IMR-90 (cell line): Measurements from ENCODE around the gene GALNT6. TPM values are rescaled to one million over a fixed set of nuclear protein-coding genes. Genes with fewer than 3 reads are reported as not detected.
A peak's percentile ranks its signal among the peaks of the same experiment; 100 is the strongest.

ENCODE experiments used
- ATAC-seq: fragments of 200-7000 bp; cut with Tn5 transposase; 2 replicates; pipeline ENCODE4 v1.9.1; 2020; ENCODE audit warnings: low read depth, mild to moderate bottlenecking, moderate library complexity
- BruUV-seq: library from RNA; stranded (reverse); fragments of 400-500 nt; replicated peaks from 2 replicates; lab custom pipeline; 2021; lab: Mats Ljungman, UMichigan
- CTCF ChIA-PET: fragments of 300-600 bp; formaldehyde crosslinking; extraction: SDS; loops from one replicate; lab custom pipeline; 2021; ENCODE audit warnings: antibody characterized with exemption; lab: Yijun Ruan, JAX
- POLR2A ChIA-PET: fragments of 300-600 bp; sonication (Branson Sonifier 250); formaldehyde crosslinking; loops from one replicate; lab custom pipeline; 2022; ENCODE audit warnings: antibody characterized with exemption; ENCODE audit not compliant: unreplicated experiment; lab: Charles Lee
- DNase-seq: peaks from one replicate; pipeline ENCODE4 v3.0.0; 2013
- H2AFZ ChIP-seq: replicated peaks from 2 replicates; pipeline ENCODE3; 2013; ENCODE audit warnings: low read length, mild to moderate bottlenecking; ENCODE audit not compliant: poor library complexity
- H2AK5ac ChIP-seq: 2 replicates; pipeline ENCODE4 v1.6.1; 2013; ENCODE audit warnings: low read depth, low read length, inconsistent platforms
- H2AK9ac ChIP-seq: replicated peaks from 2 replicates; pipeline ENCODE3; 2013; ENCODE audit warnings: mild to moderate bottlenecking, low read depth, low read length, moderate library complexity; ENCODE audit not compliant: poor library complexity
- H2BK120ac ChIP-seq: 2 replicates; pipeline ENCODE4 v1.6.1; 2013; ENCODE audit warnings: low read depth, low read length, inconsistent platforms
- H2BK15ac ChIP-seq: 3 replicates; pipeline ENCODE4 v1.6.1; 2013; ENCODE audit warnings: low read depth, low read length, inconsistent platforms
- H2BK20ac ChIP-seq: 2 replicates; pipeline ENCODE4 v1.6.1; 2013; ENCODE audit warnings: low read depth, mild to moderate bottlenecking, inconsistent platforms, low read length, moderate library complexity
- H2BK5ac ChIP-seq: 2 replicates; pipeline ENCODE4 v1.6.1; 2013; ENCODE audit warnings: mild to moderate bottlenecking, low read depth, low read length, inconsistent platforms; ENCODE audit not compliant: poor library complexity, severe bottlenecking
- H3K14ac ChIP-seq: replicated peaks from 2 replicates; pipeline ENCODE4 v1.6.1; 2013; ENCODE audit warnings: low read depth, low read length, inconsistent platforms
- H3K18ac ChIP-seq: 2 replicates; pipeline ENCODE4 v1.6.1; 2013; ENCODE audit warnings: low read depth, low read length, control low read depth
- H3K23ac ChIP-seq: 2 replicates; pipeline ENCODE4 v1.6.1; 2013; ENCODE audit warnings: low read depth, low read length, inconsistent platforms
- H3K27ac ChIP-seq: 2 replicates; pipeline ENCODE4 v1.5.1; 2013; ENCODE audit warnings: mild to moderate bottlenecking, control low read depth, low read length; ENCODE audit not compliant: insufficient read depth
- H3K27me3 ChIP-seq: 2 replicates; pipeline ENCODE4 v1.6.1; 2013; ENCODE audit warnings: low read length; ENCODE audit not compliant: control insufficient read depth, insufficient read depth
- H3K36me3 ChIP-seq: 2 replicates; pipeline ENCODE4 v1.6.1; 2013; ENCODE audit warnings: low read length, mixed read lengths; ENCODE audit not compliant: control insufficient read depth, insufficient read depth
- H3K4ac ChIP-seq: 2 replicates; pipeline ENCODE4 v1.6.1; 2013; ENCODE audit warnings: low read depth, low read length, inconsistent platforms
- H3K4me1 ChIP-seq: 2 replicates; pipeline ENCODE4 v1.6.1; 2013; ENCODE audit warnings: low read length, mixed read lengths; ENCODE audit not compliant: control insufficient read depth, insufficient read depth
- H3K4me2 ChIP-seq: 2 replicates; pipeline ENCODE4 v1.6.1; 2013; ENCODE audit warnings: low read depth, mild to moderate bottlenecking, control low read depth, low read length, moderate library complexity
- H3K4me3 ChIP-seq: 2 replicates; pipeline ENCODE4 v1.5.1; 2013; ENCODE audit warnings: low read depth, mild to moderate bottlenecking, control low read depth, low read length, moderate library complexity; ENCODE audit not compliant: insufficient read depth
- H3K56ac ChIP-seq: 2 replicates; pipeline ENCODE4 v1.6.1; 2013; ENCODE audit warnings: low read length, inconsistent platforms; ENCODE audit not compliant: insufficient read depth; ENCODE audit errors: extremely low read depth
- H3K79me1 ChIP-seq, 2 experiments: 2 replicates each; pipeline ENCODE4 v1.6.1; 2013; ENCODE audit warnings: low read length in 2 of 2, inconsistent platforms in 1 of 2, low read depth in 1 of 2
- H3K9ac ChIP-seq: 2 replicates; pipeline ENCODE4 v1.6.1; 2013; ENCODE audit warnings: low read depth, low read length, control low read depth
- H3K9me1 ChIP-seq: 2 replicates; pipeline ENCODE4 v1.6.1; 2013; ENCODE audit warnings: low read length, inconsistent platforms; ENCODE audit not compliant: insufficient read depth
- H3K9me3 ChIP-seq: 2 replicates; pipeline ENCODE4 v1.6.1; 2013; ENCODE audit warnings: low read length; ENCODE audit not compliant: control insufficient read depth, insufficient read depth
- H4K20me1 ChIP-seq: 2 replicates; pipeline ENCODE4 v1.6.1; 2013; ENCODE audit warnings: low read length, inconsistent platforms; ENCODE audit not compliant: insufficient read depth
- H4K5ac ChIP-seq: 2 replicates; pipeline ENCODE4 v1.6.1; 2013; ENCODE audit warnings: mild to moderate bottlenecking, low read depth, low read length, control low read depth
- H4K8ac ChIP-seq, 2 experiments: 2 replicates each; pipeline ENCODE4 v1.6.1; 2013; ENCODE audit warnings: low read depth in 2 of 2, low read length in 2 of 2, control low read depth in 1 of 2, inconsistent platforms in 1 of 2
- H4K91ac ChIP-seq: 2 replicates; pipeline ENCODE4 v1.6.1; 2013; ENCODE audit warnings: low read depth, low read length, inconsistent platforms; ENCODE audit not compliant: insufficient read depth
- CEBPB ChIP-seq: IDR thresholded peaks from 2 replicates; pipeline ENCODE4 v1.6.1; 2012; ENCODE audit warnings: low read depth, low read length, improper control_type of control experiment
- CTCF ChIP-seq: conservative IDR thresholded peaks from 2 replicates; pipeline ENCODE4 v1.5.1; 2012; ENCODE audit warnings: mild to moderate bottlenecking, low read depth, low read length, improper control_type of control experiment
- ELK1 ChIP-seq: fragments of 150-350 bp; IDR thresholded peaks from 2 replicates; pipeline ENCODE4 v1.6.1; 2016; ENCODE audit warnings: low read depth, mild to moderate bottlenecking, low read length, moderate library complexity, borderline replicate concordance
- MAFK ChIP-seq: IDR thresholded peaks from 2 replicates; pipeline ENCODE4 v1.6.1; 2012; ENCODE audit warnings: low read depth, low read length, improper control_type of control experiment
- MXI1 ChIP-seq: IDR thresholded peaks from 2 replicates; pipeline ENCODE4 v1.6.1; 2012; ENCODE audit warnings: low read depth, mild to moderate bottlenecking, low read length, moderate library complexity, borderline replicate concordance
- NFE2L2 ChIP-seq: fragments of 150-350 bp; IDR thresholded peaks from 2 replicates; pipeline ENCODE4 v1.6.1; 2016; ENCODE audit warnings: low read depth, mild to moderate bottlenecking, low read length
- RAD21 ChIP-seq: IDR thresholded peaks from 2 replicates; pipeline ENCODE4 v1.6.1; 2012; ENCODE audit warnings: low read length, improper control_type of control experiment
- RCOR1 ChIP-seq: IDR thresholded peaks from 2 replicates; pipeline ENCODE4 v1.6.1; 2012; ENCODE audit warnings: mild to moderate bottlenecking, low read length, improper control_type of control experiment; ENCODE audit not compliant: insufficient replicate concordance
- SMC3 ChIP-seq: fragments of 150-350 bp; IDR thresholded peaks from 2 replicates; pipeline ENCODE4 v1.6.1; 2016; ENCODE audit warnings: low read depth, mild to moderate bottlenecking, antibody characterized with exemption, low read length, moderate library complexity
- USF2 ChIP-seq: fragments of 150-350 bp; IDR thresholded peaks from 2 replicates; pipeline ENCODE4 v1.6.1; 2017; ENCODE audit warnings: mild to moderate bottlenecking, antibody characterized with exemption, low read length, low read depth
- WGBS, 2 experiments: methylation state at CpG; one replicate each; pipeline versions ENCODE4 v1.1.5 to v1.1.7; 2013; ENCODE audit warnings: missing lambda C conversion rate in 2 of 2; ENCODE audit not compliant: insufficient read length in 1 of 2; ENCODE audit errors: extremely low coverage in 2 of 2; 5-methylcytosine and 5-hydroxymethylcytosine counted together
- dilution Hi-C: fragments of 300-500 bp; cut with HindIII; formaldehyde crosslinking; loops from one replicate; pipeline ENCODE4 v1.14.3; 2018; ENCODE audit warnings: low sequenced_read_pairs; ENCODE audit not compliant: unreplicated experiment
- in situ Hi-C: fragments of 300-500 bp; cut with MboI; formaldehyde crosslinking; loops from 3 replicates; pipeline ENCODE4 v1.14.3; 2019; ENCODE audit warnings: low sequenced_read_pairs, inconsistent platforms, mixed read lengths
- intact Hi-C: fragments of 100-400 bp; cut with micrococcal nuclease; formaldehyde crosslinking; loops from 2 replicates; pipeline ENCODE4 v1.10.0; 2022
- polyA plus RNA-seq, 3 experiments: library from polyadenylated mRNA; depleted of rRNA; stranded (reverse); fragments of >200 nt; gene quantifications; 2 replicates each; pipeline ENCODE4 v1.2.3, GENCODE V29; 2012; ENCODE audit warnings: low replicate concordance in 1 of 3
- total RNA-seq: library from RNA; depleted of rRNA; stranded (reverse); fragments of >200 nt; gene quantifications from 2 replicates; pipeline ENCODE4 v1.2.3, GENCODE V29; 2012

The GALNT6 gene
- total and polyA plus RNA-seq, 2 of the 4 experiments (the other 2 are of a cell fraction), result 17.1 to 23.7 TPM

GRCh38 chr12:51389302-51389999 lies 1.8 kb downstream of the GALNT6 start (continued):
- TF ChIP-seq ELK1, result no peak

- H3K9ac ChIP-seq, result no peak overlapping the region
- H3K27ac ChIP-seq, result no peak overlapping the region
- no peaks in the 10 kb centered on the region for H4K20me1 ChIP-seq
- DNase-seq (no peak), ATAC-seq (no peak)
- peaks cover 17% of the 10 kb centered on the region for H3K4me1 ChIP-seq
- H4K91ac ChIP-seq, result peak overlapping the region; percentile 74
- no peak overlapping the region for H3K4me2 ChIP-seq
- peak overlapping the region; percentile 38 for H3K14ac ChIP-seq
- H4K8ac ChIP-seq, result peak overlapping the region; percentile 30 to 82; a peak in 2 of 4 replicates
- H2AK5ac ChIP-seq, result peak overlapping the region; percentile 79
- POLR2A ChIA-PET, result no interaction called here
- H2AFZ ChIP-seq, result no peak overlapping the region
- no peaks in the 10 kb centered on the region for H3K9me3 ChIP-seq
- peak overlapping the region; percentile 89 for H2BK20ac ChIP-seq
- H2BK5ac ChIP-seq, result peak overlapping the region; percentile 22
- peak overlapping the region; percentile 88; the same call in 2 of the 3 replicates for H2BK15ac ChIP-seq
- peak overlapping the region; percentile 78 for H2BK120ac ChIP-seq
- peak overlapping the region; percentile 44 for H3K4ac ChIP-seq
- H3K18ac ChIP-seq, result no peak overlapping the region
- peaks cover 25% of the 10 kb centered on the region for H3K9me1 ChIP-seq
- H3K56ac ChIP-seq, result no peak overlapping the region
- CTCF ChIA-PET, result interaction anchor here (0.6 kb wide), 1 partner anchor 45 kb away, joined by 3 read pairs; no protein-coding TSS in a partner anchor
- H3K79me1 ChIP-seq, result peaks cover 0 to 25% of the 10 kb centered on the region in 2 experiments; a peak in 2 of 4 replicates
- dilution Hi-C loops (no loop called here), intact Hi-C loops (no loop called here), in situ Hi-C loops (no loop called here)
- no TSS peak for BruUV-seq
- no peak overlapping the region for H2AK9ac ChIP-seq
- WGBS, 2 experiments, result 100% methylated on average over 1 of the region's 5 CpGs; no CpG with 5 or more reads in 1 of the 2 experiments
- H4K5ac ChIP-seq, result no peak overlapping the region
- H3K23ac ChIP-seq, result peak overlapping the region; percentile 32
- H3K27me3 ChIP-seq, result no peaks in the 10 kb centered on the region
- H3K4me3 ChIP-seq, result no peak overlapping the region
- no peaks in the 10 kb centered on the region for H3K36me3 ChIP-seq
- no peak for TF ChIP-seq ELK1
- TF ChIP-seq NFE2L2, result no peak
- no peak for TF ChIP-seq USF2
- TF ChIP-seq SMC3, result no peak
- no peak for TF ChIP-seq CEBPB
- no peak for TF ChIP-seq MAFK
- TF ChIP-seq RAD21, result no peak
- TF ChIP-seq CTCF, result no peak
- no peak for TF ChIP-seq MXI1
- TF ChIP-seq RCOR1, result no peak
Measured at GRCh38 chr12:51388846-51389245, 2.4 kb downstream of the GALNT6 start.
